K562 (cell line): ENCODE data around the gene DNAH10. TPM values are rescaled to one million over a fixed set of nuclear protein-coding genes. Genes with fewer than 3 reads are reported as not detected.

ENCODE experiments used
- ATAC-seq: fragments of 200-7000 bp; cut with Tn5 transposase; 3 replicates; pipeline ENCODE4 v1.9.1; 2020; ENCODE audit warnings: moderate library complexity
- BruUV-seq: library from RNA; stranded (reverse); fragments of 400-500 nt; replicated peaks from 2 replicates; lab custom pipeline; 2021; lab: Mats Ljungman, UMichigan
- CTCF ChIA-PET: fragments of 300-600 bp; formaldehyde crosslinking; extraction: SDS; loops from one replicate; lab custom pipeline; 2021; ENCODE audit warnings: low intra/inter-chr PET ratio; lab: Yijun Ruan, JAX
- POLR2A ChIA-PET: fragments of 300-600, 350-650 bp; sonication (Branson Sonifier 250); formaldehyde crosslinking; extraction: SDS; loops from one replicate; lab custom pipeline; 2021; ENCODE audit warnings: antibody characterized with exemption, inconsistent platforms; lab: Yijun Ruan, JAX
- DNase-seq, 4 experiments: peaks; one replicate each; pipeline versions ENCODE4 v3.0.0 to v3.0.0-alpha.2; 2011 to 2018; ENCODE audit warnings: low spot score in 3 of 4, mixed read lengths in 3 of 4; ENCODE audit errors: extremely low read depth in 1 of 4
- FAIRE-seq: peaks from 2 replicates; lab custom pipeline; 2011; peaks lifted over from hg19 to GRCh38; lab: Jason Lieb, UNC
- H2AFZ ChIP-seq: 2 replicates; pipeline ENCODE4 v1.6.0; 2011; ENCODE audit warnings: low read depth, low read length, control low read depth, inconsistent platforms
- H3K27ac ChIP-seq: fragments of 200-600 bp; 3 replicates; pipeline ENCODE4 v1.8.0; 2011; ENCODE audit warnings: low read depth, mild to moderate bottlenecking, control low read depth, inconsistent platforms, low read length, moderate library complexity, mixed read lengths; ENCODE audit errors: extremely low read depth
- H3K27me3 ChIP-seq, 2 experiments: fragments of 300-600 bp in 1 of 2; 2 replicates in 1 of 2; 3 replicates in 1 of 2; pipeline versions ENCODE4 v1.6.0 to v1.8.0; 2011; ENCODE audit warnings: inconsistent platforms in 2 of 2, low read length in 2 of 2, mild to moderate bottlenecking in 1 of 2, mixed read lengths in 1 of 2, moderate library complexity in 1 of 2; ENCODE audit not compliant: control insufficient read depth in 2 of 2, insufficient read depth in 2 of 2
- H3K36me3 ChIP-seq: fragments of 300-600 bp; 3 replicates; pipeline ENCODE4 v1.8.0; 2011; ENCODE audit warnings: mild to moderate bottlenecking, low read length, inconsistent platforms; ENCODE audit not compliant: control insufficient read depth, insufficient read depth
- H3K4me1 ChIP-seq, 2 experiments: fragments of 200-600 bp in 1 of 2; replicated peaks in 1 of 2; 2 replicates in 1 of 2; 3 replicates in 1 of 2; pipeline versions ENCODE4 v1.5.1 to v1.8.0; 2011; ENCODE audit warnings: inconsistent platforms in 2 of 2, low read length in 2 of 2, mild to moderate bottlenecking in 1 of 2, mixed read lengths in 1 of 2, moderate library complexity in 1 of 2; ENCODE audit not compliant: control insufficient read depth in 2 of 2, insufficient read depth in 2 of 2
- H3K4me2 ChIP-seq: 2 replicates; pipeline ENCODE4 v1.6.1; 2011; ENCODE audit warnings: low read length, control low read depth, inconsistent platforms, mixed read lengths; ENCODE audit not compliant: insufficient read depth
- H3K4me3 ChIP-seq: fragments of 200-600 bp; sonication (generic), shearing (Covaris generic); 2 replicates; pipeline ENCODE4 v1.5.1; 2016; ENCODE audit warnings: control low read depth, inconsistent platforms
- H3K79me2 ChIP-seq: fragments of 200-600 bp; 3 replicates; pipeline ENCODE4 v1.8.0; 2011; ENCODE audit warnings: low read length, inconsistent platforms; ENCODE audit not compliant: control insufficient read depth, insufficient read depth
- H3K9ac ChIP-seq, 2 experiments: 2 replicates each; pipeline versions ENCODE4 v1.6.0 to v1.6.1; 2011; ENCODE audit warnings: low read depth in 2 of 2, low read length in 2 of 2, control low read depth in 1 of 2, inconsistent platforms in 1 of 2, mild to moderate bottlenecking in 1 of 2, mixed read lengths in 1 of 2; ENCODE audit not compliant: insufficient read depth in 1 of 2
- H3K9me1 ChIP-seq: one replicate; pipeline ENCODE4 v1.6.0; 2011; ENCODE audit warnings: inconsistent platforms, mild to moderate bottlenecking, low read length, moderate library complexity; ENCODE audit not compliant: control insufficient read depth, insufficient read depth
- H3K9me3 ChIP-seq: replicated peaks from 2 replicates; pipeline ENCODE4 v1.5.1; 2011; ENCODE audit warnings: low read depth, low read length, inconsistent platforms; ENCODE audit not compliant: control insufficient read depth, insufficient read depth
- H4K20me1 ChIP-seq: replicated peaks from 2 replicates; pipeline ENCODE4 v1.6.1; 2011; ENCODE audit warnings: low read length, inconsistent platforms, mixed read lengths; ENCODE audit not compliant: control insufficient read depth, insufficient read depth
- ARID3A ChIP-seq: IDR thresholded peaks from 2 replicates; pipeline ENCODE4 v1.6.1; 2012; ENCODE audit warnings: low read depth, low read length, improper control_type of control experiment, borderline replicate concordance
- BRCA1 ChIP-seq, 2 experiments: fragments of 450-650 bp in 1 of 2; sonication (generic) in 1 of 2; formaldehyde crosslinking in 1 of 2; IDR thresholded peaks; 2 replicates each; pipeline versions ENCODE4 v1.5.0 to v1.6.1; 2017 to 2020; ENCODE audit warnings: mild to moderate bottlenecking in 1 of 2, missing genetic modification reagents in 1 of 2
- DLX4 ChIP-seq: fragments of 250-450 bp; sonication (Bioruptor Pico); IDR thresholded peaks from 2 replicates; pipeline ENCODE4 v1.6.1; 2021; ENCODE audit warnings: mild to moderate bottlenecking
- EHMT2 ChIP-seq: fragments of 450-650 bp; IDR thresholded peaks from 2 replicates; pipeline ENCODE4 v1.6.1; 2018; ENCODE audit warnings: antibody characterized with exemption
- ILF3 ChIP-seq: fragments of 450-650 bp; IDR thresholded peaks from 2 replicates; pipeline ENCODE4 v1.6.1; 2018; ENCODE audit warnings: antibody characterized with exemption, mild to moderate bottlenecking, moderate library complexity, borderline replicate concordance
- NELFE ChIP-seq: IDR thresholded peaks from 2 replicates; pipeline ENCODE4 v1.6.1; 2011; ENCODE audit warnings: mild to moderate bottlenecking; ENCODE audit not compliant: insufficient read depth, insufficient read length
- NFIC ChIP-seq: fragments of 450-650 bp; IDR thresholded peaks from 2 replicates; pipeline ENCODE4 v1.6.1; 2017; ENCODE audit warnings: mild to moderate bottlenecking, inconsistent platforms
- ZNF146 ChIP-seq: IDR thresholded peaks from one replicate; pipeline ENCODE4 v1.6.1; 2018; ENCODE audit warnings: missing compliant biosample characterization; ENCODE audit not compliant: unreplicated experiment
- ZNF830 ChIP-seq: fragments of 250-450 bp; sonication (Bioruptor Pico); IDR thresholded peaks from 2 replicates; pipeline ENCODE4 v1.5.0; 2021; ENCODE audit warnings: mild to moderate bottlenecking
- ZSCAN29 ChIP-seq: fragments of 450-650 bp; IDR thresholded peaks from 2 replicates; pipeline ENCODE4 v1.6.1; 2017
- ZSCAN32 ChIP-seq: fragments of 450-650 bp; formaldehyde crosslinking; IDR thresholded peaks from 2 replicates; pipeline ENCODE4 v1.4.0; 2020; ENCODE audit warnings: mild to moderate bottlenecking, moderate library complexity
- WGBS: fragments of 100-300 bp; shearing (Covaris generic); methylation state at CpG from one replicate; pipeline ENCODE4 v1.1.6; 2016; ENCODE audit warnings: low coverage, mixed read lengths; ENCODE audit not compliant: insufficient coverage; ENCODE audit errors: missing lambda C conversion rate; 5-methylcytosine and 5-hydroxymethylcytosine counted together
- in situ Hi-C: fragments of 300-500 bp; cut with MboI; formaldehyde crosslinking; loops from 4 replicates; pipeline ENCODE4 v1.15.0; 2018; ENCODE audit warnings: inconsistent platforms, mixed read lengths
- intact Hi-C: fragments of 100-400 bp; cut with micrococcal nuclease; formaldehyde crosslinking; loops from 2 replicates; pipeline ENCODE4 v1.14.2; 2022
- polyA plus RNA-seq, 8 experiments: library from polyadenylated mRNA; depleted of rRNA in 4 of 8; stranded (reverse) in 5 of 8; unstranded in 3 of 8; fragments of >200 nt; fragmentation: Nextera tagmentation in 2 of 8; fragmentation: Illumina TruSeq in 1 of 8; extraction: Ambion mirVana in 2 of 8; extraction: Trizol in 1 of 8; gene quantifications; 2 replicates each; pipeline versions ENCODE4 v1.2.1 to v1.2.3, GENCODE V29; 2011 to 2014; ENCODE audit warnings: inconsistent platforms in 1 of 8, missing spikeins in 1 of 8
- total RNA-seq, 7 experiments: library from RNA; depleted of rRNA in 6 of 7; stranded (reverse); fragments of >200 nt in 6 of 7; fragmentation: Illumina TruSeq in 2 of 7; extraction: Trizol in 2 of 7; gene quantifications; 2 replicates each; pipeline versions ENCODE4 v1.2.1 to v1.2.3, GENCODE V29; 2011 to 2021; ENCODE audit warnings: low replicate concordance in 1 of 7

Gene DNAH10
- total and polyA plus RNA-seq, 9 of the 15 experiments (the other 6 are each of a cell fraction or from before 2014, with no cell fraction given): 0.01 to 0.06 (median 0.04) TPM; not detected in 1

GRCh38 chr12:123946152-123946515, 184.0 kb downstream of the DNAH10 start:
- ChIA-PET POLR2A (interaction anchor here (1.2 kb wide), 1 partner anchor 109 kb away, joined by 3 read pairs; no protein-coding TSS in a partner anchor), CTCF (no interaction called here)
- H4K20me1 ChIP-seq: no peaks in the 10 kb centered on the region
- no peak overlapping the region for H3K4me2 ChIP-seq
- no peaks in the 10 kb centered on the region; the same call in 1 of the 2 replicates for H3K9me3 ChIP-seq
- H3K9me1 ChIP-seq: no peaks in the 10 kb centered on the region
- BruUV-seq: no TSS peak
- in situ Hi-C loops (no loop called here), intact Hi-C loops (no loop called here)
- FAIRE-seq: no peak
- DNase-seq: no peak
- H3K27me3 ChIP-seq: peaks cover 25 to 34% of the 10 kb centered on the region in 2 experiments; a peak in 4 of 5 replicates
- H3K79me2 ChIP-seq: no peaks in the 10 kb centered on the region
- ATAC-seq: no peak
- peaks cover 5 to 15% of the 10 kb centered on the region in 2 experiments; a peak in 4 of 5 replicates for H3K4me1 ChIP-seq
- no peak overlapping the region for H3K27ac ChIP-seq
- 19% methylated on average over 7 of the region's 8 CpGs for WGBS
- no peak overlapping the region for H2AFZ ChIP-seq
- no peak overlapping the region for H3K9ac ChIP-seq
- no peak overlapping the region for H3K4me3 ChIP-seq
- no peaks in the 10 kb centered on the region for H3K36me3 ChIP-seq
- TF ChIP-seq ZNF146 (CRISPR knock-in tag) (no peak), ARID3A (no peak), ILF3 (no peak), EHMT2 (no peak), BRCA1 (IDR thresholded peaks at IDR 0.05) (no peak), BRCA1 (CRISPR knock-in tag; IDR thresholded peaks at IDR 0.05) (no peak), NELFE (no peak), ZSCAN29 (no peak), ZNF830 (CRISPR knock-in tag) (no peak), ZSCAN32 (CRISPR knock-in tag) (no peak), NFIC (no peak), DLX4 (CRISPR knock-in tag) (no peak)
